Stimulated activated effector memory CD8-positive, alpha-beta T cell treated with anti-CD3 and anti-CD28 coated beads, Interleukin-12 subunit alpha, Interleukin-12 subunit beta, amount 100 ng/mL, for 72 hours (primary cell): ENCODE measurements around the gene ACSBG1.
"Not testable (repeated sequence)": the region's sequence is repeated elsewhere in the genome, so short reads cannot be mapped to it uniquely, and the experiment has no call there.

ENCODE experiments used
- ATAC-seq: fragments of 150-1000 bp; cut with Tn5 transposase; 2 replicates; pipeline ENCODE4 v1.10.0; 2021
- DNase-seq, 2 donors: peaks; one replicate each; pipeline ENCODE4 v3.0.0; 2021 to 2022; ENCODE audit warnings: low spot score in 2 of 2
- H3K27ac Mint-ChIP-seq: one replicate; pipeline ENCODE4 v1.8.0; 2022; ENCODE audit warnings: mild to moderate bottlenecking, mixed read lengths
- H3K36me3 Mint-ChIP-seq: one replicate; pipeline ENCODE4 v1.8.0; 2022; ENCODE audit warnings: mild to moderate bottlenecking, mixed read lengths
- H3K4me1 Mint-ChIP-seq: one replicate; pipeline ENCODE4 v1.8.0; 2022; ENCODE audit warnings: mixed read lengths
- H3K4me3 Mint-ChIP-seq: one replicate; pipeline ENCODE4 v1.8.0; 2022; ENCODE audit warnings: mild to moderate bottlenecking, mixed read lengths
- H3K9me3 Mint-ChIP-seq: one replicate; pipeline ENCODE4 v1.8.0; 2022; ENCODE audit warnings: mixed read lengths

The ACSBG1 gene

GRCh38 chr15:78155355-78155939 is 78.9 kb downstream of the ACSBG1 start:
- H3K27ac Mint-ChIP-seq, result peak overlapping the region; percentile 30
- H3K9me3 Mint-ChIP-seq, result no peaks in the 10 kb centered on the region

DNA sequence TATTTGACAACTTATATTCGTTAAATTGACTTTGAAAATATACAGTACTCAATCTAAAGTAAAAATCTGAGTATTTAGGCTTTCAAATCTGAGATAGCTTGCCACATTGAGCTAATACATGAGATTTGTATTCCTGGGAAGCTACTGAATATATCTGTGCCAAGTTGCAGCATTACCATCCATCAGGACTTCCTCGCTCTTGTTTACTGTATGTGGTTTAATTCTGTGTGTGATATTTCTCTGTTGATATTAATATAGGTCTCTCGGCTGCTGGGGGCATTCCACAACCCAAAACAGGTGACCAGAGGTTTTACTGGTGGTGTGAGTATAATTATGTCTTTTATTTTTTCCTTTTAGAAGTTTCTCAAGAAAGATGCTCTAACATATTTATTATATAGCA is 79.4 kb downstream of the ACSBG1 start:
- Mint-ChIP-seq H3K27ac (peak overlapping the region; percentile 30), H3K4me1 (peaks cover 23% of the 10 kb centered on the region), H3K9me3 (no peaks in the 10 kb centered on the region), H3K36me3 (peaks cover 78% of the 10 kb centered on the region), H3K4me3 (no peak overlapping the region)
- DNase-seq (no peak), ATAC-seq (no peak)

More at GRCh38 chr15:78155355-78155939, 78.9 kb downstream of the ACSBG1 start:
- DNase-seq (no peak), ATAC-seq (no peak)
- H3K4me1 Mint-ChIP-seq, result peaks cover 18% of the 10 kb centered on the region
- H3K36me3 Mint-ChIP-seq, result peaks cover 83% of the 10 kb centered on the region
- H3K4me3 Mint-ChIP-seq, result no peak overlapping the region

GRCh38 chr15:78151075-78151474 is 83.3 kb downstream of the ACSBG1 start:
- Mint-ChIP-seq H3K4me1 (peaks cover 41% of the 10 kb centered on the region), H3K4me3 (peak overlapping the region; percentile 82), H3K36me3 (peaks cover 47% of the 10 kb centered on the region)
- not testable (repeated sequence) for ATAC-seq, H3K27ac Mint-ChIP-seq, H3K9me3 Mint-ChIP-seq, DNase-seq

DNA sequence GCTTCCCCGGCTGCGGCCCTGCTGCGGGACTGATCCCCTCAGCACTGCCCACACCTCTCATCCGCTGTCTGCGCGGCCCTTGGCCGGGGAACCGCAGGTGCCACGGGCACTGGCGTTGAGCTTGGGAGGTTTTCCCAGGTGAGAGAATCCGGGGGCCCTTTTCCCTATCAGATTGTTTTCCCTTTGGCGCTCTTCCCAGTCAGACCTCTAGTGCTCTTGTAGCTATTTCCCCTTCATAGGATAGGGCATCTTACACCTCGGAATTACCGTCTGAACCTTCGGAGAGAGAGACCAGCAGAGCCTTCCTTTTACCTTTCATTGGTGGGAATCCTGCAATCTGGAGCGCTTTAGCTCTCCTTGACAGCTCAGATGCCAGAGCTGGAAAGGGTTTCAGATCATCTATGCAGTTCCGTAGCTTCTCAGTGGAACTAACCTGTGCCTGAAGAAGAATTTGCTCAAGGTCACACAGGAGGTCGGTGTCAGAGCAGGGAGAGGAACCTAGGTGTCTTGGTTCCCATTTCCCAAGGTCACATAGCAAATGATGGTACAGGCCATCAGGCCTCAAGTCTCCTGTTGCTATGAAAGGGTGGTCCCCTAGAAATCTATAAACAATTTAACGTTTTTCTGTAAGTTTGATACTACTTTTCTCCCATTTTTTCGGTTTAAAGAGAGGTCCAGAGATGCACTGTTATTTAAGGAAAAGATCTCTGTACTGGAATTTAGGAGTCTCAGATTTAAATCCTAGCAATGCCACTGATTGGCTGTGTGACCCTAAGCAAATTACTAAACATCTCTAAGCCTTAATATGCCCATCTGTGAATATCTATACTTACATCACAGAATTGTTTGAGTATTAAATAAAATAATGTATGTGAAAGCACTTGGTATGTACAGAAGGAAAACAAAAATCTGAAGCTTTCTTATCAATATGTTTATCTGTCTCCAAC is 84.3 kb downstream of the ACSBG1 start:
- DNase-seq, result no peak
- peak overlapping the region; percentile 82 for H3K4me3 Mint-ChIP-seq
- H3K9me3 Mint-ChIP-seq, result no peaks in the 10 kb centered on the region
- peaks cover 37% of the 10 kb centered on the region for H3K36me3 Mint-ChIP-seq
- peaks cover 41% of the 10 kb centered on the region for H3K4me1 Mint-ChIP-seq
- no peak for ATAC-seq
- peak overlapping the region; percentile 92 for H3K27ac Mint-ChIP-seq

- peak within 1 kb of the TSS; percentile 92 for H3K27ac Mint-ChIP-seq
- peaks cover 28% of the 10 kb centered on the region for H3K36me3 Mint-ChIP-seq
- peak within 1 kb of the TSS; percentile 82 for H3K4me3 Mint-ChIP-seq
- ATAC-seq (peak; percentile 94), DNase-seq (peak; percentile 99)
- H3K4me1 Mint-ChIP-seq, result peaks cover 41% of the 10 kb centered on the region
- no peaks in the 10 kb centered on the region for H3K9me3 Mint-ChIP-seq
Measured at GRCh38 chr15:78149068-78149804, 85.1 kb downstream of the ACSBG1 start, which contains the start of gene IDH3A. TSS of gene IDH3A (plus strand) at chr15:78149362. CDS start at chr15:78149404, 42 bp downstream.

DNA sequence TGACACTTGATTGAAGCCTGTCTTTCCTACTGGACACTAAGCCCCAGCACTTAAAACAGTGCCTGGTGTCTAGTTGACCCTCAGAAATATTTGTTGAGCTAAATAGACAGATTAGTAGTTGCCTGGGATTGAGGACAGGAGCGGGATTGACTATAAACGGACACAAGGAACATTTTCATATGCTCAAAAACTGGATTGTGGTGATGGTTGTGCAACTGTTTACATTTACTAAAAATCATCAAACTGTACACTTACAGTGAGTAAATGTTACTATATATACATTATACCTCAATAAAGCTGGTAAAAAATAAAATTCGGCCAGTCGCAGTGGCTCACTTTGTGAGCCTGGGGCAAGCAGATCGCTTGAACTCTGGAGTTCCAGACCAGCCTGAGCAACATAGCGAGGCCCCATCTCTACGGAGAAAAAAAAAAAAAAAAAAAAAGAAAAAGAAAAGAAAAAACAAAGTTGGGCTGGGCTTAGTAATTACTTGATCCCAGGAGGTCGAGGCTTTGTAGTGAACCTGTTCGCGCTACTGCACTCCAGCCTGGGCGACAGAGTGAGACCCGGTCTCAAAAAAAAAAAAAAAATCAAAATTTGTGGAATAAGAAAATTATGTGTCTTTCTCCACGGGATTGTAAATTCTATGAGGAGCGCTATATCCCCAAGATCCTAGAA is 85.8 kb downstream of the ACSBG1 start:
- DNase-seq (no peak), ATAC-seq (no peak)
- H3K36me3 Mint-ChIP-seq, result peaks cover 25% of the 10 kb centered on the region
- H3K4me3 Mint-ChIP-seq, result peak overlapping the region; percentile 82
- H3K4me1 Mint-ChIP-seq, result peaks cover 41% of the 10 kb centered on the region
- H3K9me3 Mint-ChIP-seq, result no peaks in the 10 kb centered on the region
- peak overlapping the region; percentile 92 for H3K27ac Mint-ChIP-seq

DNA sequence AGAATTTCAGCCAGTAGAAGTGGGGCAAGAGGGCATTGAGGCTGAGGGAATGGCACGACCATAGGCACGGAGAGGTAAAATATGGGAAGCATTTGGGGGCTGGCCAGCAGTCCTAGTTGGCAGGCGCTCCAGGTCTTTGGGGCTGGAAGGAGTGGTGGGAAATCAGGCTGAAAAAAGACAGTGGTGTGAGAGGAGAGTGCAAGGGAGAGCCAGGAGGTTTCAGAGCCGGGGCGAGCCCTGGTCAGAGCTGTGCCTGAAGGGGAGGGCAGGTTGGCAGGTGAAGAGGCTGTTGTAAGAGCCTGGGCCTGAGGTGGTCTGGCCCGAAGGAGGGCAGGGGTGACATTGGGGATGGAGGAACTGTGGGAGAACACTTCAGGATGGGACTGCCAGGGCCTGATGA is 86.8 kb downstream of the ACSBG1 start:
- H3K9me3 Mint-ChIP-seq, result no peaks in the 10 kb centered on the region
- ATAC-seq (no peak), DNase-seq (no peak)
- H3K4me3 Mint-ChIP-seq, result peak overlapping the region; percentile 82
- peaks cover 32% of the 10 kb centered on the region for H3K4me1 Mint-ChIP-seq
- peaks cover 15% of the 10 kb centered on the region for H3K36me3 Mint-ChIP-seq
- H3K27ac Mint-ChIP-seq, result peak overlapping the region; percentile 92

DNA sequence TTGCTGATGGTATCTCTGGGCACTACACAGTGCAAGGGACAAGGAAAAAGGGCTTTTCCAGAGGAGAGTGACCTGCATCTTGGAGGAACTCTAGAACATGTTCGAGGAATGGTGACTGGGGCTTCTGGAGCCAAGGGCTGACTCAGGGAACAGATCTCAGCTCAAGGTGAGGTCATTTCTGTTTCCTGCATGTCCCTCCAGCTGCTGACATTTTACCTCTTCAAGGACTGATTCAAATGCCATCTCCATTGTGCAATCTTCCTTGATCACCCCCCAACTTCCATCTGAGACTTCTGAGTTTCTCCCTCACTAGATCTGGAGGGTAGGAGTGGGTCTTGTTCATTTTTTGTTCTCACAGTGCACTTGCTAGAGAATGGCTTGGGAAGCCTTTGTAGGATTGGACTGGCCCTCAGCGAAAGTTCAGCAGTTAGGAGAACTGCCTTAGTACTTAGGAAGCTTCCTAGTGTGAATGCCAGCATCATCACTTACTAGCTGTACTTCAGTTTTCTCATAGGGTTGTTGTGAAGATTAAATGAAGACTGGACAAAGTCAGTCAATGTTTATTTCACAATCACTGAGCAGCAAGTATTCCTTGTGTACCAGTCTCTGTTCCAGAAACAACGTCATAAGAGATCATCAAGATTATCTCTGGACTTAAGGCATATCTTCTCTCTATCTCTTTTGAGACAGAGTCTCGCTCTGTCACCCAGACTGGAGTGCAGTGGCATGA is 87.8 kb downstream of the ACSBG1 start:
- Mint-ChIP-seq H3K4me3 (no peak overlapping the region), H3K36me3 (peaks cover 15% of the 10 kb centered on the region), H3K27ac (no peak overlapping the region)

DNA sequence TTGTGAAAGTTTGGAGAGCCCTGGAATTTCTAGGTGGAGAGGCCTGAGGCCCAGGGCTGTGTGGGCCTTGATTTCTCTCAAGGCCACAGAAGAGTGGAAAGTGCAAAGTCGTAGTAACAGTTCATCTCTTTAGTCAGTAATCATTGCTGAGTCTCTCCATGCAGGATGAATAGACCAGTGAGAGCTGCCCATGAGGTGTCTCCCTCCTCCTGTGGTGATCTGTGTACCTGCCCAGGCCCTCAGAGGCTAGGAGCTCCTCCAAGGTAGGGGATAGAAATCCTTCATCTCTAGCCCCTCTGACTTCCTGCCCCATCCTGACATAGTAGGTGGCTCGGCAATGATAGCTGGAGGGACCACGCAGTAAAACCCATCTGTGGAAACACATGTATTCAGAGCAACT is 92.0 kb downstream of the ACSBG1 start:
- ATAC-seq (no peak), DNase-seq (no peak)
- Mint-ChIP-seq H3K4me1 (peaks cover 3% of the 10 kb centered on the region), H3K9me3 (no peaks in the 10 kb centered on the region), H3K27ac (peak overlapping the region; percentile 8), H3K36me3 (no peaks in the 10 kb centered on the region), H3K4me3 (no peak overlapping the region)

More for the DNA sequence above, 87.8 kb downstream of the ACSBG1 start:
- ATAC-seq (no peak), DNase-seq (no peak)
- Mint-ChIP-seq H3K9me3 (no peaks in the 10 kb centered on the region), H3K4me1 (peaks cover 32% of the 10 kb centered on the region)

- no peaks in the 10 kb centered on the region for H3K4me1 Mint-ChIP-seq
- no peak overlapping the region for H3K4me3 Mint-ChIP-seq
- DNase-seq (no peak), ATAC-seq (no peak)
- H3K36me3 Mint-ChIP-seq, result no peaks in the 10 kb centered on the region
- no peak overlapping the region for H3K27ac Mint-ChIP-seq
- H3K9me3 Mint-ChIP-seq, result no peaks in the 10 kb centered on the region
Measured at GRCh38 chr15:78140292-78140691, 94.1 kb downstream of the ACSBG1 start.

DNA sequence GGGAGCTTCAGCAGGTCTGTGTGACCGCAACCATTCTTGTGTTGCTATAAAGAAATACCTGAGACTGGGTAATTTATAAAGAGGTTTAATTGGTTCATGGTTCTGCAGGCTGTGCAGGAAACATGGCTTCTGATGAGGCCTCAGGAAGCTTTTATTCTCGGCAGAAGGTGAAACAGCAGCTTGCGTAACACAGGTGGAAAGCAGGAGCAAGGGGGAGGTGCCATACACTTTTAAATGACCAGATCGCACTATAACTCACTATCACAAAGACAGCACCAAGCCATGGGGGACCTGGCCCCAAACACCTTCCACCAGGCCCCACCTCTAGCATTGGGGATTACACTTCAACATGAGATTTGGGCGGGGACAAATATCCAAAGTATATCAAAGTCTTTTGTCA is 94.8 kb downstream of the ACSBG1 start:
- Mint-ChIP-seq H3K4me3 (no peak overlapping the region), H3K27ac (no peak overlapping the region), H3K4me1 (no peaks in the 10 kb centered on the region), H3K36me3 (no peaks in the 10 kb centered on the region), H3K9me3 (no peaks in the 10 kb centered on the region)
- no peak for ATAC-seq
- DNase-seq, result no peak

DNA sequence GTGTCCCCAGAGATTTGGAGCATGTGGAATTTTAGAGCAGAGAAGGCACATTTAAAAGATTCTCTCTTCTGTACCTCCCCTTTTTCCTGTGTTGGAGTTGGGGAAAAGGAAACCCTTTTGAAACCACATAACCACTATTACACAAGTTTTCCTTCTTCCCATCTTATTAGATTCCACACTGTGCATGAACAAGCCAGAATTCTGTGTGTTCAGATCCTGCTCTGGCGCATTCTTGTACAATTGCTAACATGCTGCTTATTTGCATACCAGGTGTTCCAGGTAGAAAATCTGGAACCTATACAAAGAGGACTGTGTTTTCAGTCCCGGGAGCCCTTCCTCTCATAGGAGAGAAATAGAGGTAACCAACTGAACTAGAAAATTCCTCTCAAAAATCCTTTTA is 100.6 kb downstream of the ACSBG1 start:
- Mint-ChIP-seq H3K9me3 (no peaks in the 10 kb centered on the region), H3K27ac (no peak overlapping the region), H3K4me1 (peaks cover 27% of the 10 kb centered on the region), H3K36me3 (peaks cover 6% of the 10 kb centered on the region), H3K4me3 (no peak overlapping the region)
- no peak for DNase-seq
- ATAC-seq, result no peak

DNA sequence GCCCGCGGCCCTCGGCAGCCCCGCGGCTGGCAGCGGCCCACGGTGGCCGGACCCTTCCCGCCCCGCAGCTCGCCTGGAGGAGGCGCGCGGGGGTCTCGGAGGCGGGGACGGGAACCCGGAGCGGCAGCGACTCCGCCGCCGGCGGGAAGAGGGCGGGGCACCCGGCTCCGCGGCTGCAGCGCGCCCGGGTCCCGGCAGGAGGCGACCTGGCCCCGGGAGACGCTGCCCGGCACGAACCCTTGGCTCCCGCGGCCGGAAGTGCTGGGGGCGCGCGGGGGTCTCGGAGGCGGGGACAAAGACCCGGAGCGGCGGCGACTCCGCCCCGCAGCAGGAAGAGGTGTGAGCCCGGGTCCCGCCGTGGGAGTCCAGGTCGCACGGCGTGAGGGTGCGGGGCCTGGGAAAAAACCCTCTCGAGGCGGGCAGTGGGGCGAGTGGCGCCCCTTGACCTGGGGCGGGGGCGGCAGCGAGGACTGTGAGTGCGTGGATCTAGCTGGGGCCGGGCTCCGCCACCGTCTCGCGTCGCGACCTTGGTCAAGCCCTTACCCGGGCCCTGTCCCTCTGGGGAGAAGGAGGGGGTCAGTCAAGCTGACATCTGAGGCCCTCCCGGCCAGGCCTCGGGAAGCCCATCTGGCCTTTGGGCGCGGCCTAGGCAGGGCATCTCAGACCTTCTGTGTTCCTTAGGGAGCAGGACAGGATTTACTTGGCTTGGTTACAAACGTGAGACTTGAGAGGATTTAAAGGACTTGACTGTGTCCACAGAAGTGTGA is 102.9 kb downstream of the ACSBG1 start, which contains the start of gene CIB2:
Gene CIB2, minus strand, starts transcription at position 151 of the 767 bp plus-strand sequence. CDS start 230 bp downstream, outside the sequence.
- Mint-ChIP-seq H3K36me3 (peaks cover 6% of the 10 kb centered on the region), H3K4me3 (peak within 1 kb of the TSS; percentile 87), H3K27ac (peak within 1 kb of the TSS; percentile 97), H3K9me3 (no peaks in the 10 kb centered on the region), H3K4me1 (peaks cover 38% of the 10 kb centered on the region)
- ATAC-seq (peak; percentile 86), DNase-seq (peak; percentile 89 to 92)
